Activated T-cell treated with anti-CD3 and anti-CD28 coated beads, Interleukin-2, amount 50 U/mL, for 72 hours (primary cell): ENCODE results near the gene FNIP2. TPM values are rescaled to one million over a fixed set of nuclear protein-coding genes. Genes with fewer than 3 reads are reported as not detected.
"Not testable (repeated sequence)": the region's sequence is repeated elsewhere in the genome, so short reads cannot be mapped to it uniquely, and the experiment has no call there.

Experiments used
- ATAC-seq, 2 donors: fragments of 150-1000 bp; cut with Tn5 transposase; replicated peaks in 1 of 2; 2 replicates each; pipeline ENCODE4 v1.10.0; 2021; ENCODE audit warnings: moderate library complexity in 2 of 2, mild to moderate bottlenecking in 1 of 2
- DNase-seq, 2 donors: peaks; one replicate each; pipeline ENCODE4 v3.0.0; 2021 to 2022; ENCODE audit warnings: mixed read lengths in 1 of 2
- H3K27ac Mint-ChIP-seq: one replicate; pipeline ENCODE4 v1.8.0; 2022; ENCODE audit warnings: mild to moderate bottlenecking, moderate library complexity, mixed read lengths
- H3K27me3 Mint-ChIP-seq: one replicate; pipeline ENCODE4 v1.8.0; 2022; ENCODE audit warnings: low read depth, mixed read lengths
- H3K36me3 Mint-ChIP-seq, 2 donors: one replicate each; pipeline ENCODE4 v1.8.0; 2022; ENCODE audit warnings: mixed read lengths in 2 of 2, mild to moderate bottlenecking in 1 of 2; ENCODE audit not compliant: insufficient read depth in 2 of 2
- H3K4me1 Mint-ChIP-seq: one replicate; pipeline ENCODE4 v1.8.0; 2022; ENCODE audit warnings: low read depth, mixed read lengths
- H3K4me3 Mint-ChIP-seq, 2 donors: one replicate each; pipeline ENCODE4 v1.8.0; 2022; ENCODE audit warnings: mild to moderate bottlenecking in 2 of 2, mixed read lengths in 2 of 2, moderate library complexity in 2 of 2
- H3K9me3 Mint-ChIP-seq, 2 donors: one replicate each; pipeline ENCODE4 v1.8.0; 2022; ENCODE audit warnings: mixed read lengths in 2 of 2
- total RNA-seq, 2 donors: library from RNA; stranded (reverse); gene quantifications; one replicate each; pipeline ENCODE4 v1.2.3, GENCODE V29; 2022

FNIP2 gene
- total RNA-seq, result 10 to 100 TPM; 12.7 to 20.1 TPM

- H3K4me3 Mint-ChIP-seq, result peak within 1 kb of the TSS; percentile 100
- H3K27me3 Mint-ChIP-seq, result no peaks in the 10 kb centered on the region
- peak; percentile 79 to 82 for DNase-seq
- H3K4me1 Mint-ChIP-seq, result peaks cover 49% of the 10 kb centered on the region
- no peaks in the 10 kb centered on the region for H3K9me3 Mint-ChIP-seq
- ATAC-seq, result peak; percentile 88 to 90
- peak within 1 kb of the TSS; percentile 97 for H3K27ac Mint-ChIP-seq
- H3K36me3 Mint-ChIP-seq, result peaks cover 3% of the 10 kb centered on the region in 2 donors
These were observed at the start of gene FNIP2 for GRCh38 chr4:158768555-158769174. FNIP2 (plus strand) TSS chr4:158769026; CDS start chr4:158769213, 187 bp downstream.

- H3K27ac Mint-ChIP-seq, result peak overlapping the region; percentile 97
- peaks cover 8% of the 10 kb centered on the region for H3K27me3 Mint-ChIP-seq
- H3K36me3 Mint-ChIP-seq, result peaks cover 20 to 34% of the 10 kb centered on the region in 2 donors
- H3K4me1 Mint-ChIP-seq, result peaks cover 46% of the 10 kb centered on the region
- no peaks in the 10 kb centered on the region for H3K9me3 Mint-ChIP-seq
- ATAC-seq (no peak), DNase-seq (no peak)
- peak overlapping the region; percentile 94 to 96 for H3K4me3 Mint-ChIP-seq
These were observed 47.1 kb upstream of the FNIP2 start for GRCh38 chr4:158721680-158722079.

GRCh38 chr4:158722291-158722916, 46.4 kb upstream of the FNIP2 start:
- H3K4me3 Mint-ChIP-seq, result peak overlapping the region; percentile 94 to 96
- no peaks in the 10 kb centered on the region for H3K9me3 Mint-ChIP-seq
- H3K4me1 Mint-ChIP-seq, result peaks cover 51% of the 10 kb centered on the region
- H3K36me3 Mint-ChIP-seq, result peaks cover 17 to 31% of the 10 kb centered on the region in 2 donors
- peak overlapping the region; percentile 97 for H3K27ac Mint-ChIP-seq
- DNase-seq, result no peak
- ATAC-seq, result no peak
- peaks cover 13% of the 10 kb centered on the region for H3K27me3 Mint-ChIP-seq

GRCh38 chr4:158722917-158723793, 45.7 kb upstream of the FNIP2 start, which contains the start of gene PPID:
PPID (minus strand) TSS chr4:158723396; CDS start chr4:158723288, 108 bp downstream.
- Mint-ChIP-seq H3K27ac (peak within 1 kb of the TSS; percentile 97), H3K9me3 (no peaks in the 10 kb centered on the region), H3K4me3 (peak within 1 kb of the TSS; percentile 94 to 96), H3K4me1 (peaks cover 51% of the 10 kb centered on the region), H3K36me3 (peaks cover 16 to 23% of the 10 kb centered on the region in 2 donors), H3K27me3 (peaks cover 15% of the 10 kb centered on the region)
- peak; percentile 85 to 88 for DNase-seq
- ATAC-seq, result peak; percentile 87 to 96

- Mint-ChIP-seq H3K4me1 (peaks cover 60% of the 10 kb centered on the region), H3K27ac (peak overlapping the region; percentile 97), H3K36me3 (peaks cover 12 to 13% of the 10 kb centered on the region in 2 donors), H3K9me3 (no peaks in the 10 kb centered on the region), H3K4me3 (peak overlapping the region; percentile 94 to 96), H3K27me3 (peaks cover 30% of the 10 kb centered on the region)
- peak; percentile 24 to 61 for ATAC-seq
- peak in 1 of 2 donors; percentile 8 for DNase-seq
These were observed 44.2 kb upstream of the FNIP2 start for GRCh38 chr4:158724637-158725036.

GRCh38 chr4:158726633-158727032, 42.2 kb upstream of the FNIP2 start:
- no peaks in the 10 kb centered on the region for H3K9me3 Mint-ChIP-seq
- peaks cover 50% of the 10 kb centered on the region for H3K4me1 Mint-ChIP-seq
- no peak overlapping the region for H3K27ac Mint-ChIP-seq
- H3K36me3 Mint-ChIP-seq, result peaks cover 5 to 8% of the 10 kb centered on the region in 2 donors
- H3K4me3 Mint-ChIP-seq, result no peak overlapping the region
- H3K27me3 Mint-ChIP-seq, result peaks cover 46% of the 10 kb centered on the region
- DNase-seq (no peak), ATAC-seq (no peak)

GRCh38 chr4:158728236-158728635, 40.6 kb upstream of the FNIP2 start:
- Mint-ChIP-seq H3K4me3 (peak overlapping the region in 1 of 2 donors; percentile 40), H3K27ac (peak overlapping the region; percentile 11), H3K4me1 (peaks cover 41% of the 10 kb centered on the region), H3K27me3 (peaks cover 53% of the 10 kb centered on the region), H3K36me3 (peaks cover 1 to 5% of the 10 kb centered on the region in 2 donors), H3K9me3 (no peaks in the 10 kb centered on the region)
- ATAC-seq (no peak), DNase-seq (no peak)

- H3K36me3 Mint-ChIP-seq, result no peaks in the 10 kb centered on the region
- peak overlapping the region in 1 of 2 donors; percentile 40 for H3K4me3 Mint-ChIP-seq
- no peaks in the 10 kb centered on the region for H3K9me3 Mint-ChIP-seq
- peaks cover 53% of the 10 kb centered on the region for H3K27me3 Mint-ChIP-seq
- ATAC-seq, result peak; percentile 82 to 89
- DNase-seq, result peak; percentile 41 to 55
- H3K27ac Mint-ChIP-seq, result no peak overlapping the region
- H3K4me1 Mint-ChIP-seq, result peaks cover 35% of the 10 kb centered on the region
These were observed 38.9 kb upstream of the FNIP2 start for GRCh38 chr4:158729716-158730559.

- H3K4me3 Mint-ChIP-seq, result no peak overlapping the region
- no peaks in the 10 kb centered on the region for H3K27me3 Mint-ChIP-seq
- DNase-seq (no peak), ATAC-seq (no peak)
- H3K9me3 Mint-ChIP-seq, result no peaks in the 10 kb centered on the region
- H3K36me3 Mint-ChIP-seq, result no peaks in the 10 kb centered on the region
- no peak overlapping the region for H3K27ac Mint-ChIP-seq
- no peaks in the 10 kb centered on the region for H3K4me1 Mint-ChIP-seq
These were observed 30.0 kb upstream of the FNIP2 start for GRCh38 chr4:158738866-158739265.

GRCh38 chr4:158739600-158739999, 29.2 kb upstream of the FNIP2 start:
- no peak for ATAC-seq
- Mint-ChIP-seq H3K36me3 (no peaks in the 10 kb centered on the region), H3K9me3 (no peaks in the 10 kb centered on the region), H3K4me1 (no peaks in the 10 kb centered on the region), H3K4me3 (no peak overlapping the region), H3K27me3 (no peaks in the 10 kb centered on the region), H3K27ac (no peak overlapping the region)
- no peak for DNase-seq

- DNase-seq, result no peak
- no peak overlapping the region for H3K27ac Mint-ChIP-seq
- ATAC-seq, result no peak
- H3K9me3 Mint-ChIP-seq, result no peaks in the 10 kb centered on the region
- H3K4me3 Mint-ChIP-seq, result no peak overlapping the region
- no peaks in the 10 kb centered on the region for H3K36me3 Mint-ChIP-seq
- H3K4me1 Mint-ChIP-seq, result no peaks in the 10 kb centered on the region
- no peaks in the 10 kb centered on the region for H3K27me3 Mint-ChIP-seq
These were observed 27.4 kb upstream of the FNIP2 start for GRCh38 chr4:158741326-158742021.

- ATAC-seq, H3K27ac Mint-ChIP-seq, H3K27me3 Mint-ChIP-seq, DNase-seq, H3K36me3 Mint-ChIP-seq, H3K9me3 Mint-ChIP-seq, H3K4me3 Mint-ChIP-seq, H3K4me1 Mint-ChIP-seq: not testable (repeated sequence)
These were observed 22.3 kb upstream of the FNIP2 start for GRCh38 chr4:158746537-158746936.
